ENCODE data around the gene ATL3.

GRCh38 chr11:63666874-63667273 lies 4.3 kb downstream of the ATL3 start:
- TF ChIP-seq, protein P1, sequence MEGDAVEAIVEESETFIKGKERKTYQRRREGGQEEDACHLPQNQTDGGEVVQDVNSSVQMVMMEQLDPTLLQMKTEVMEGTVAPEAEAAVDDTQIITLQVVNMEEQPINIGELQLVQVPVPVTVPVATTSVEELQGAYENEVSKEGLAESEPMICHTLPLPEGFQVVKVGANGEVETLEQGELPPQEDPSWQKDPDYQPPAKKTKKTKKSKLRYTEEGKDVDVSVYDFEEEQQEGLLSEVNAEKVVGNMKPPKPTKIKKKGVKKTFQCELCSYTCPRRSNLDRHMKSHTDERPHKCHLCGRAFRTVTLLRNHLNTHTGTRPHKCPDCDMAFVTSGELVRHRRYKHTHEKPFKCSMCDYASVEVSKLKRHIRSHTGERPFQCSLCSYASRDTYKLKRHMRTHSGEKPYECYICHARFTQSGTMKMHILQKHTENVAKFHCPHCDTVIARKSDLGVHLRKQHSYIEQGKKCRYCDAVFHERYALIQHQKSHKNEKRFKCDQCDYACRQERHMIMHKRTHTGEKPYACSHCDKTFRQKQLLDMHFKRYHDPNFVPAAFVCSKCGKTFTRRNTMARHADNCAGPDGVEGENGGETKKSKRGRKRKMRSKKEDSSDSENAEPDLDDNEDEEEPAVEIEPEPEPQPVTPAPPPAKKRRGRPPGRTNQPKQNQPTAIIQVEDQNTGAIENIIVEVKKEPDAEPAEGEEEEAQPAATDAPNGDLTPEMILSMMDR (IDR thresholded peaks at IDR 0.05; ENCODE audit: low read depth, low read length, missing input control): no peak
- TF ChIP-seq GABPA (IDR thresholded peaks at IDR 0.05 in 1 of 2, conservative IDR thresholded peaks at IDR 0.05 in 1 of 2): no peak
- TF ChIP-seq ZBTB33 (IDR thresholded peaks at IDR 0.05): no peak
- TF ChIP-seq, protein P2, sequence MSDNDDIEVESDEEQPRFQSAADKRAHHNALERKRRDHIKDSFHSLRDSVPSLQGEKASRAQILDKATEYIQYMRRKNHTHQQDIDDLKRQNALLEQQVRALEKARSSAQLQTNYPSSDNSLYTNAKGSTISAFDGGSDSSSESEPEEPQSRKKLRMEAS (IDR thresholded peaks at IDR 0.05): no peak
- no peak for TF ChIP-seq HNF4G (IDR thresholded peaks at IDR 0.05)
- no peak for TF ChIP-seq EGR1 (IDR thresholded peaks at IDR 0.05; ENCODE audit: low read depth in 2 of 2)

Measured in liver (tissue), 3 donors.